Neural progenitor cell (in vitro differentiated cells): ENCODE data around the gene NUDT7.

Experiments used
- EZH2phosphoT487 ChIP-seq: fragments of 200-600 bp; sonication (generic); IDR thresholded peaks from 2 replicates; pipeline ENCODE4 v1.6.1; 2017; ENCODE audit warnings: antibody characterized with exemption
- TF ChIP-seq, protein P1 (sequence below): fragments of 200-600 bp; sonication (generic); IDR thresholded peaks from 2 replicates; pipeline ENCODE4 v1.5.1; 2017; ENCODE audit warnings: antibody characterized with exemption, mild to moderate bottlenecking

DNA sequence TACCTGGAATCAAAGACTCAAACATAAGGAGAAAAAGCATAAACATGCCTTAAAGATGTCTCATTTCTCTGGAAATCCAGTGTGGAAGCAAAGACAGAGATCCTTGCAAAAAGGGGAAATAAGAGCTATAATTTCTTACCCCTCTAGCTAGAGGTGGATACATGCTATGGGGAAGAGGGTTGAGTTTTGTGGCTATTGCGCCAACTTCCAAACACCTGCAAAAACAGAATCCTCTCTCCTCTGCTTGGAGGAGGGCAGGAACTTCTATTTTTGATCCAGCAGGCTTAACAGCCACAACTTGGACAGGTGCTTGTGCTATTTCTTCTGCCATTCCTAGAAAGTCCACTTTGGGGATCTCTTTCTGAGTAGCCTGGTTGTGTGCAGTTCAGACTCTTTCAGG lies 21.5 kb upstream of the NUDT7 start:
- no peak for TF ChIP-seq EZH2phosphoT487
- TF ChIP-seq, protein P1, sequence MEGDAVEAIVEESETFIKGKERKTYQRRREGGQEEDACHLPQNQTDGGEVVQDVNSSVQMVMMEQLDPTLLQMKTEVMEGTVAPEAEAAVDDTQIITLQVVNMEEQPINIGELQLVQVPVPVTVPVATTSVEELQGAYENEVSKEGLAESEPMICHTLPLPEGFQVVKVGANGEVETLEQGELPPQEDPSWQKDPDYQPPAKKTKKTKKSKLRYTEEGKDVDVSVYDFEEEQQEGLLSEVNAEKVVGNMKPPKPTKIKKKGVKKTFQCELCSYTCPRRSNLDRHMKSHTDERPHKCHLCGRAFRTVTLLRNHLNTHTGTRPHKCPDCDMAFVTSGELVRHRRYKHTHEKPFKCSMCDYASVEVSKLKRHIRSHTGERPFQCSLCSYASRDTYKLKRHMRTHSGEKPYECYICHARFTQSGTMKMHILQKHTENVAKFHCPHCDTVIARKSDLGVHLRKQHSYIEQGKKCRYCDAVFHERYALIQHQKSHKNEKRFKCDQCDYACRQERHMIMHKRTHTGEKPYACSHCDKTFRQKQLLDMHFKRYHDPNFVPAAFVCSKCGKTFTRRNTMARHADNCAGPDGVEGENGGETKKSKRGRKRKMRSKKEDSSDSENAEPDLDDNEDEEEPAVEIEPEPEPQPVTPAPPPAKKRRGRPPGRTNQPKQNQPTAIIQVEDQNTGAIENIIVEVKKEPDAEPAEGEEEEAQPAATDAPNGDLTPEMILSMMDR, result no peak
